ENCODE measurements around the gene MB21D2. TPM values are rescaled to one million over a fixed set of nuclear protein-coding genes. Genes with fewer than 3 reads are reported as not detected.

MB21D2 gene
- total and polyA plus RNA-seq, 2 of the 8 experiments (the other 6 are each of a cell fraction or from before 2014, with no cell fraction given) = 10.0 to 21.0 TPM

DNA sequence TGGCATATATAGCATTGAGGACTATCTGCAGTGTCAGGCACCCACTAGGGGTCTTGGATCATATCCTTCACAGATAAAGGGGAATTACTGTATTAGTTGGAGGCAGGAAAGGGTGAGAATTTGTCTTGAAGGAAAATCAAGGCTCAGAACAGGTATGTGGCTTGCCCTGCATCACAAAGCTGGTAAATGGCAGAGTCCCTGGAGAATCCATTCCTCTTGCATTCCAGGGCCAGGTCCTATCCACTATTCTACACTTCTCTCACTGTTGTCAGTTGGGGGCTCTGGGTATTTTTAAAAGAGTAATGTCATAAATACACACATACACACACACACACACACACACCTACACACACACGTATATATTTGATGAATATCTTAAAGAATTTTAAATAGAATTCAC, 170.5 kb downstream of the MB21D2 start:
- no peak overlapping the region for H3K56ac ChIP-seq (replicated peaks; ENCODE audit: insufficient read length, low read depth, low read length)
- H3K4me3 ChIP-seq (ENCODE audit: extremely low read depth in 1 of 4, insufficient read depth in 2 of 4, low read depth in 3 of 4, low read length in 4 of 4) = peak overlapping the region in 1 of 4 experiments; percentile 13; a peak in 1 of 8 replicates
- H3K23ac ChIP-seq (ENCODE audit: insufficient read length) = no peak overlapping the region
- no peaks in the 10 kb centered on the region for H3K9me3 ChIP-seq (ENCODE audit: insufficient read depth in 2 of 2, low read depth in 1 of 2, low read length in 1 of 2)
- H2BK120ac ChIP-seq (replicated peaks; ENCODE audit: low read depth, low read length) = no peak overlapping the region
- H2AK5ac ChIP-seq (ENCODE audit: low read depth, low read length) = no peak overlapping the region
- H3K23me2 ChIP-seq (ENCODE audit: low read depth, low read length) = no peaks in the 10 kb centered on the region
- no peaks in the 10 kb centered on the region for H3K79me1 ChIP-seq (ENCODE audit: low read depth, low read length)
- ChIA-PET POLR2A (ENCODE audit: partially characterized antibody) (interaction anchor here (1.3 to 1.5 kb wide), 3 partner anchors 8 to 51 kb away, joined by 3 to 5 read pairs (median 3); no protein-coding TSS in a partner anchor), CTCF (ENCODE audit: partially characterized antibody) (interaction anchor here (1.7 kb wide), 1 partner anchor 42 kb away, joined by 12 read pairs; no protein-coding TSS in a partner anchor)
- no peak overlapping the region for H3K9ac ChIP-seq (replicated peaks in 1 of 4; ENCODE audit: extremely low read depth in 1 of 4, low read depth in 3 of 4, low read length in 3 of 4)
- no peaks in the 10 kb centered on the region for H3K79me2 ChIP-seq (ENCODE audit: control insufficient read depth in 1 of 2, insufficient read depth in 2 of 2, low read length in 2 of 2)
- no peaks in the 10 kb centered on the region for H4K20me1 ChIP-seq (replicated peaks in 1 of 2; ENCODE audit: control insufficient read depth in 1 of 2, insufficient read depth in 2 of 2, low read length in 2 of 2)
- H3K18ac ChIP-seq (ENCODE audit: extremely low read depth, low read length) = peak overlapping the region; percentile 75; the same call in 1 of the 2 replicates
- H2BK20ac ChIP-seq (ENCODE audit: low read length) = peak overlapping the region; percentile 75; the same call in 1 of the 2 replicates
- H3K27me3 ChIP-seq (replicated peaks in 1 of 4; ENCODE audit: control insufficient read depth in 3 of 4, extremely low read depth in 1 of 4, insufficient read depth in 3 of 4, low read length in 3 of 4) = no peaks in the 10 kb centered on the region
- no peak overlapping the region for H2BK15ac ChIP-seq (ENCODE audit: low read length)
- H4K91ac ChIP-seq (replicated peaks; ENCODE audit: insufficient read length, low read length) = no peak overlapping the region
- H3K4me1 ChIP-seq (replicated peaks in 1 of 4; ENCODE audit: control insufficient read depth in 3 of 4, insufficient read depth in 4 of 4, low read length in 3 of 4) = peaks cover 2 to 23% (median 20%) of the 10 kb centered on the region in 4 experiments
- H3K4me2 ChIP-seq (ENCODE audit: insufficient read depth in 1 of 2, low read depth in 2 of 2, low read length in 2 of 2) = peak overlapping the region; percentile 30 to 41; a peak in 2 of 4 replicates
- no peak overlapping the region for H3K14ac ChIP-seq (ENCODE audit: insufficient read length)
- H4K8ac ChIP-seq (ENCODE audit: extremely low read depth, insufficient read depth, low read length) = no peak overlapping the region
- no peaks in the 10 kb centered on the region; a peak in 1 of 8 replicates for H3K36me3 ChIP-seq (ENCODE audit: control insufficient read depth in 2 of 4, insufficient read depth in 4 of 4, low read length in 3 of 4)
- peak overlapping the region; percentile 86; the same call in 1 of the 2 replicates for H2BK12ac ChIP-seq (ENCODE audit: low read depth, low read length)
- FAIRE-seq (peak; percentile 57), DNase-seq (ENCODE audit: low read depth in 1 of 2, low spot score in 2 of 2) (no peak)
- no peak overlapping the region for H3K4ac ChIP-seq (replicated peaks; ENCODE audit: insufficient read length, low read depth, low read length)
- no peak overlapping the region for H3K27ac ChIP-seq (ENCODE audit: low read depth, low read length)
- H2AFZ ChIP-seq (ENCODE audit: low read length) = no peak overlapping the region
- WGBS, 2 experiments (ENCODE audit: extremely low coverage in 1 of 2, insufficient coverage in 1 of 2, insufficient read length in 1 of 2, insufficient replicate concordance in 2 of 2, low coverage in 1 of 2, low lambda C conversion rate in 2 of 2, missing lambda C conversion rate in 1 of 2) = 64% methylated on average over 1 of the region's 1 CpG; no CpG with 5 or more reads in 1 of the 2 experiments
- TF ChIP-seq TEAD4 (IDR thresholded peaks at IDR 0.05; ENCODE audit: low read depth, low read length) (peak; percentile 97), POU5F1 (IDR thresholded peaks at IDR 0.05; ENCODE audit: low read depth, low read length) (0 out of 2 replicates have a peak, but pooled peaks have one; percentile 25), BACH1 (IDR thresholded peaks at IDR 0.05; ENCODE audit: low read length) (no peak), SP1 (IDR thresholded peaks at IDR 0.05; ENCODE audit: low read depth, low read length) (peak; percentile 84), SP2 (IDR thresholded peaks at IDR 0.05; ENCODE audit: low read length) (no peak), YY1 (IDR thresholded peaks at IDR 0.05; ENCODE audit: low read depth, low read length) (peak; percentile 71; the same call in 1 of the 2 replicates), CBX8 (IDR thresholded peaks at IDR 0.05; ENCODE audit: borderline replicate concordance, low read depth, low read length) (no peak)
- H2BK5ac ChIP-seq (ENCODE audit: low read depth, low read length) = peak overlapping the region; percentile 79; the same call in 1 of the 2 replicates
- H4K5ac ChIP-seq (ENCODE audit: insufficient read length, low read depth, low read length) = no peak overlapping the region

Measured in H1 (cell line).